GM18867 (cell line): ENCODE data around the gene FAM107B.
"Not testable (repeated sequence)": the region's sequence is repeated elsewhere in the genome, so short reads cannot be mapped to it uniquely, and the experiment has no call there.

Source experiments
- ATAC-seq: cut with Tn5 transposase; IDR thresholded peaks from one replicate; pipeline ENCODE4 v1.9.1; 2021; ENCODE audit warnings: mild to moderate bottlenecking, moderate library complexity; ENCODE audit not compliant: unreplicated experiment

The FAM107B gene

GRCh38 chr10:14737808-14738545 is 36.7 kb downstream of the FAM107B start:
- ATAC-seq, result no peak

- ATAC-seq, result no peak
Measured at GRCh38 chr10:14736600-14737081, 38.1 kb downstream of the FAM107B start.

- ATAC-seq, result peak; percentile 44
Measured at GRCh38 chr10:14736043-14736442, 38.7 kb downstream of the FAM107B start.

- no peak for ATAC-seq
Measured at GRCh38 chr10:14731875-14732512, 42.7 kb downstream of the FAM107B start.

- no peak for ATAC-seq
Measured at GRCh38 chr10:14728346-14728745, 46.4 kb downstream of the FAM107B start.

GRCh38 chr10:14727924-14728323 is 46.8 kb downstream of the FAM107B start:
- ATAC-seq, result no peak

GRCh38 chr10:14727465-14727864 is 47.2 kb downstream of the FAM107B start:
- ATAC-seq, result no peak

GRCh38 chr10:14724931-14725330 is 49.8 kb downstream of the FAM107B start:
- no peak for ATAC-seq

GRCh38 chr10:14723052-14723689 is 51.5 kb downstream of the FAM107B start:
- no peak for ATAC-seq

- no peak for ATAC-seq
Measured at GRCh38 chr10:14717552-14717951, 57.1 kb downstream of the FAM107B start.

GRCh38 chr10:14712991-14713424 is 61.7 kb downstream of the FAM107B start:
- ATAC-seq, result no peak

- not testable (repeated sequence) for ATAC-seq
Measured at GRCh38 chr10:14709344-14709743, 65.4 kb downstream of the FAM107B start.

GRCh38 chr10:14707481-14707880 is 67.2 kb downstream of the FAM107B start:
- no peak for ATAC-seq

- ATAC-seq, result peak; percentile 58
Measured at GRCh38 chr10:14705548-14706230, 69.0 kb downstream of the FAM107B start.

- no peak for ATAC-seq
Measured at GRCh38 chr10:14703631-14704001, 71.1 kb downstream of the FAM107B start.

GRCh38 chr10:14701466-14701865 is 73.2 kb downstream of the FAM107B start:
- ATAC-seq, result no peak

- ATAC-seq, result no peak
Measured at GRCh38 chr10:14700546-14700945, 74.2 kb downstream of the FAM107B start.

- no peak for ATAC-seq
Measured at GRCh38 chr10:14699482-14699881, 75.2 kb downstream of the FAM107B start.

GRCh38 chr10:14698829-14699170 is 75.9 kb downstream of the FAM107B start:
- peak; percentile 50 for ATAC-seq

GRCh38 chr10:14698111-14698828 is 76.4 kb downstream of the FAM107B start:
- ATAC-seq, result peak; percentile 58

GRCh38 chr10:14697281-14697680 is 77.4 kb downstream of the FAM107B start:
- ATAC-seq, result no peak
